NCI-H1436 treated with DMSO at 0.1 percent for 48 hours (cell line): ENCODE results near the gene MADCAM1.

Experiments
- DNase-seq: peaks from one replicate; lab custom pipeline; 2025; lab: John Stamatoyannopoulos, UW

Gene MADCAM1

DNA sequence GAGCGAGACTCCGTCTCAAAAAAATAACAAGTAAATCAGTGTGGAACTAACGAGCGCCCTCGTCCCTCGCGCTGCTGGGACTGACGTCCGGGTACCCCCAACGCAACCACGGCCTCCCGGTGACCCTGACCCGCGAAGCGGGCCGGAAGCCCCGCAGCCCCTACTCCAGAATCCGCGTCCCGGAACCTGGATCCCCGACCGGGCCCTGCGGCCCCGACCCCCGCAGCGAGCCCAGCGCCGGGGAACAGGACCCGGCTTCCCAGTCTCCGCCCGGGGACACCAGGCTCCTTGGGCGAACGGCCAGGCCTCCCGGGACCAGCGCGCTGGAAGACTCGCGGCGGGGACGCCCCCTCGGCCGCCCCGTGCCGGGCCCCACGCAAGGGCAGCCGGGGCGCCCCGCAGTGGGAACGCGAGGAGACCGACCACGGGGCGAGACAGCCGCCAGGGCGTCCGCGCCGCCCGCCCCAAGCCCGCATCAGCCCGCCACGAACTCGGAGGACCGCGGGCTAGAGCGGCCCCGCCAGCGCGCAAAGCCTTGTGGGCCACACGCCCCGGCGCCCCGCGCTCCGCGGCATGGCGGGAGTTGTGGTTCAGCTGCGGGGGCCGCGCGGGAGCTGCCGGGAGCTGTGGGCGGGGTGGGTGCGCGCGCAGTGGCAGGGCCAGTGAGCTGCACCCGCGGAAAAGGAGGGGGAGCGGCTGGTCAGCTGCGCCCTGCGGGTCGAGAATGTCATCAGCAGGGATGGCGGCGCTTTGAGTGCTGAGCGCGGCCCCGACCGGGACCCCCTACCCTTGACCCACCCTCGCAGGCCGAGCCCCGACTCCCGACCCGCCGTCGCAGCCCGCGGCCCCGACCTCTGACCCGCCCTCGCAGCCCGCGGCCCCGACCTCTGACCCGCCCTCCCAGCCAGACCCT, 7.5 kb upstream of the MADCAM1 start:
- DNase-seq = peak; percentile 33

DNA sequence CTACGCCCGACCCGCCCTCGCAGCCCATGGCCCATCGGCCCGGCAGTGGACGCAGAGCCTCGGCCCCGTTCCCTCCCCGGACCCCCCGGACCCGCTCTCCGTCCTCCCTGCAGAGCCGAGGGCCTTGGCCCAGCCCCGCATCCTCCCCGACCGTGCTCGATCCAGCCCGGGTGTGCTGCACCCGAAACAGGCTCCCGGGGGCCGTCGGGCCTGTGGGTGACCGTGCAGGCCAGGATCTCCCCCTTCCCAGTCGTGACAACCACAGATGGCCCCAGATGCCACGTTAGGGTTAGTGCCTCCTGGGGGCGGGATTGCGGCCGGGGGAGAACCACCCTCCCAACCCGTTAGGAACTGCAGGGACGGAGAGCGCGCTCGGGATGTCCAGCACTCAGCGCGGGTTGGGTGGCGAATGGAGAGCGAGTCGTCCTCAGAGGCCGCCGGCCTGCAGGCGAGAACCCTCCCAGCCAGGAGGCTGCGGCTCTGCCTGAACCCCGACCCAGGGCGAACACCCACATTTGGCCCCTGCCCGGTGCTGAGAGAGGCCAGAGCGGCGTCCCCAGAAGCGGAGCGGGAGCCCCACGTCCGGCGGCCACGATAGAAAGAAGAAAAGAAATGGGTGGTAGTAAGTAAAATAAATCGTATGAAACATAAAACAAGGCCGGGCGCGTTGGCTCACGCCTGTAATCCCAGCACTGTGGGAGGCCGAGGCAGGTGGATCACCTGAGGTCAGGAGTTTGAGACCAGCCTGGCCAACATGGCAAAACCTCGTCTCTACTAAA, 6.7 kb upstream of the MADCAM1 start:
- DNase-seq = no peak

DNA sequence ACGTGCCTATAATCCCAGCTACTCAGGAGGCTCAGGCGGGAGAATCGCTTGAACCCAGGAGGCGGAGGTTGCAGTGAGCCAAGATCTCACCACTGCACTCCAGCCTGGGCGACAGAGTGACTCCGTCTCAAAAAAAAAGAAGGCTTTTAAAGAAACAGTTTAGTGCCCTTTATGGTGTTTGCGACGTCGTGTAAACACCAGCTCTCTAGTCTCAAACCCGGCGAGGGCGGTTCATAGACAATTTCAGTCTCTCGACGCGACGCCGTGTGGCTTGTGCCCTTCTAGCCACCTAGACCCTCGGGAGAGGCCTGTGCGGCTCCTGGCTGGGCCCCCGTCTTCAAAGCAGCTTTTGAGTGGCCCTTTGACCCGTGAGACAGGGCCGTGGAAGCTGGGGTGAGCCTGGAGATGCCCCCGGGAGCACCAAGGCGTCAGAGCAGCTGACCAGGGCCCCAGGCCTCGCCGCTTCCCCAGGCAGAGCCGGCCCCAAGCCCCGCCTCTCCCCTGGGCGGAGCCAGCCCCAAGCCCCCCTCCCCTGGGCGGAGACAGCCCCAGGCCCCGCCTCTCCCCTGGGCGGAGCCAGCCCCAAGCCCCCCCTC, 5.0 kb upstream of the MADCAM1 start:
- no peak for DNase-seq

DNA sequence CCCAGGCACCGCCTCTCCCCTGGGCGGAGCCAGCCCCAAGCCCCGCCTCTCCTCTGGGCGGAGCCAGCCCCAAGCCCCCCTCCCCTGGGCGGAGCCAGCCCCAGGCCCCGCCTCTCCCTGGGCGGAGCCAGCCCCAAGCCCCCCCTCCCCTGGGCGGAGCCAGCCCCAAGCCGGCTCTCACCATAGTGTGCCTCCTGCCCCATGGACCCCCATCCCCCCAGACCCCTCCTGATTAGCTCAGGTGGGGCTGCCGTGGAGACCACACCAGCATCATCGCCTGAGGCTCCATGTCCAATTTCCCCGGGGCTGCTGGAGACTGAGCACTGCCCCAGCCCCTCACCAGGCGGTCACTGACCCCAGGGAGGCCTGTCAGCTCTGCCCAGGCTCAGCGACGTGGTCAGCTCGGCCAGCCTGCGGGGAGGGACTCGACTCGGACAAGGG, 4.2 kb upstream of the MADCAM1 start:
- DNase-seq = no peak

DNA sequence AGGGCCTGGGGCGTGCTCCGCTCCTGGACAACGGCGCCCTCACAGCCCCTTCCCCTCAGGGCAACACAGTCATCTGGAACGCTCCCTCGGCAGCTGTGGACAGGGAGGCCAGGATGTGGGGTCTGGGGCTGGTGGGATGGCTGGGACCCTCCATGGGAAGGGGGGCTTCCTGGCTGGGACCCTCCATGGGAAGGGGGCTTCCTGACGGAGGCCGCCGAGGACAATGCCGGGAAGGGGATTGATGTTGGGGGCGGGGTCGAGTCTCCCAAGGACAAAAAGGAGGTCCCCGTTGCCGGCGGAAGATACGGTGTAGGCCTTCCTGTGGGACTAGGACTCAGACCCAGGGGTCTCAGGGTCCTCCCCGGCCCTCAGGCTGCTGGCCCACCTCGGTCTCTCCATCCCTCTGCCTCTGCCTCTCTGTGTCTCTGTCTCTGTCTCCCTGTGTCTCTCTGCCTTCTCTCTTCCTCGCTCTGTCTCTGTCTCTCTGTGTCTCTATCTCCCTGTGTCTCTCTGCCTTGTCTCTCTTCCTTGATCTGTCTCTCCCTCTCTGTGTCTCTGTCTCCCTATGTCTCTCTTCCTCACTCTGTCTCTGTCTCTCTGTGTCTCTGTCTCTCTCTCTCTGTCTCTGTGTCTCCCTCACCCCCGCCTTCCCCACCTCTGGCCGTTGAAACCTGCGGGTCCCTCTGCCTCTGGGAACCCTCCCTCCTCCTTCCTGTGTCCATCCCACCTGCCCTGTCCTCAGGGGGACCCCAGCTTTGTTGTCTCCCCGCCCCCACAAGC, 2.7 kb upstream of the MADCAM1 start:
- DNase-seq = no peak

DNA sequence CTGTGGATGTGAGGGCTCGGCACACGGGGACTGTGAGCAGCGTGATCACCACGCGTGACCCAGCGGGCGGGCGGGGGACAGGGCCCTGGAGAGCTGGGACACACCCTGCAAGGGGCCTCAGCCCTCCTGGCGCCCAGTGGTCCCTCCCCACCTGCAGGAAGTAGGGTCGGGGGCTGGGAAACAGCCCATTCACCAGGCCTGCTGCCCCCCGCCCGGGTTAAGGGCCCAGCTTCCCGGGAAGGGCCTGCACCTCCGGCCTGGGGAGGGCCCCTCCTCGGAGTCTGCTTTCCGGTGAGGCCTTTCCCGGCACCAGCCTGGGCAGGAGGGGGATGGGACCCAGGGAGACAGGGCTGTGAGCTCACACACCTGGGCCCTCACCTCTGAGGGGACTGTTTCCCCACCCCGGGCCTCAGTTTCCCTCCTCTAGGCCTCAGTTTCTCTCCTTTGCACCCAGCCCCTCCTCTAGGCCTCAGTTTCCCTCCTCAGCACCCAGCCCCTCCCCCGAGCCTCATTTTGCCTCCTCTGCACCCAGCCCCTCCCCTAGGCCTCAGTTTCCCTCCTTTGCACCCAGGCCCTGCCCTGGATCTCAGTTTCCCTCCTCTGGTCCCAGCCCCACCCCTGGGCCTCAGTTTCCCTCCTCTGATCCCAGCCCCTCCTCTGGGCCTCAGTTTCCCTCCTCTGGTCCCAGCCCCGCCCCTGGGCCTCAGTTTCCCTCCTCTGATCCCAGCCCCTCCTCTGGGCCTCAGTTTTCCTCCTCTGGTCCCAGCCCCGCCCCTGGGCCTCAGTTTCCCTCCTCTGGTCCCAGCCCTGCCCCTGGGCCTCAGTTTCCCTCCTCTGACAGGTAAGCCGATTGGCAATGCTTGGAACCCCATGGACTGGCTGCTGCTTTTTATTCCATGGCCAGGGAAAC, 1.9 kb upstream of the MADCAM1 start:
- DNase-seq = no peak

DNA sequence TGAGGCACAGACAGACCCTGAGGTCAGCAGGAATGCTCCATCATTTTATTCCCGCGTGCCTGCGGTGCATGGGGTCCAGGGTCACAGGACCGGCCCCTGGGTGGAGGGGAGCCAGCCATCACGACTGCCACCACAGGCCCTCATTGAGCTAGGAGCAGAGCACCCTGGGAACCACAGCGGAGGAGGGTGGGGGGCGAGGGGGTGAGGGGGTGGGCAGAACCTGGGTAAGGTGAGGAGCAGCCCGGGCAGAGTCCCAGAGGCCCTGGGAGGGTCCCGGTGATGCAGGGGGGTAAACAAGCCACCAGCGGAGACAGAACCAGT, 1.2 kb upstream of the MADCAM1 start:
- no peak for DNase-seq

DNA sequence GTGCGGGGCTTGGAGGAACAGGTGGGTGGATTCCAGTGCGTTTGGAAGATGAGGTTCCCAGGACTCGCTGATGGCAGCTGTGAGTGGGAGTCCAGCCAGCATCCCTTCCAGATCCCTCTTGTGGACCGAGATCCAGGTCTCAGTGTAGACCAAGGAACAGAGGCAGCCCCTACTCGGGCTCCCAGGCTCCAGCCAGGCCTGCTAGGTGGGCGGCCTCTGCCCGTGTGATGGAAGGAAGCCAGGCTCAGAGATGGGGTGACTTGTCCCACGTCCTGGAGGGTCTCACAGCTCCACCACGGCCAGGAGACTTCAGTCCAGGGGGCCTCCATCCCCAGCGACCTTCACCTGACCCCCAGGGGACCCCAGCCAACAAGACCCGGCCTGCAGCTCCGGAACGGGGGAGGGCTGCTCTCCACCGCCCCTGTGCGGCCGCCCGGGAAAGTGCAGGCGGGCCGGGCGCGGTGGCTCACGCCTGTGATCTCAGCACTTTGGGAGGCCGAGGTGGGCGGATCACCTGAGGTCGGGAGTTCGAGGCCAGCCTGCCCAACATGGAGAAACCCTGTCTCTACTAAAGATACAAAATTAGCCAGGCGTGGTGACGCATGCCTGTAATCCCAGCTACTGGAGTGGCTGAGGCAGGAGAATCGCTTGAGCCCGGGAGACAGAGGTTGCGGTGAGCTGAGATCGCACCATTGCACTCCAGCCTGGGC, 729 bp upstream of the MADCAM1 start:
- DNase-seq = no peak

DNA sequence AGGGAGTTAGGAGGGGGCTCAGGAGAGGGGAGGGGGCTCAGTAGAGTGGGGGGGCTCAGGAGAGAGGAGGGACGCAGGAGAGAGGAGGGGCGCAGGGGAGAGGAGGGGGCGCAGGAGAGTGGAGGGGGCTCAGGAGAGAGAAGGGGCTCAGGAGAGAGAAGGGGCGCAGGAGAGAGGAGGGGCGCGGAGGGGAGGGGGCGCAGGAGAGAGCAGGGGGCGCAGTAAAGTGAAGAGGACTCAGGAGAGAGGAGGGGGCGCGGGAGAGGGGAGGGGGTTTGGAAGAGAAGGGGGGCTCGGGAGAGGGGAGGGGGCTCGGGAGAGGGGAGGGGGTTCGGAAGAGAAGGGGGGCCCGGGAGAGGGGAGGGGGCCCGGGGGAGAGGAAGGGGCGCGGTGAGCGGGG, 700 bp downstream of the MADCAM1 start:
- no peak for DNase-seq

DNA sequence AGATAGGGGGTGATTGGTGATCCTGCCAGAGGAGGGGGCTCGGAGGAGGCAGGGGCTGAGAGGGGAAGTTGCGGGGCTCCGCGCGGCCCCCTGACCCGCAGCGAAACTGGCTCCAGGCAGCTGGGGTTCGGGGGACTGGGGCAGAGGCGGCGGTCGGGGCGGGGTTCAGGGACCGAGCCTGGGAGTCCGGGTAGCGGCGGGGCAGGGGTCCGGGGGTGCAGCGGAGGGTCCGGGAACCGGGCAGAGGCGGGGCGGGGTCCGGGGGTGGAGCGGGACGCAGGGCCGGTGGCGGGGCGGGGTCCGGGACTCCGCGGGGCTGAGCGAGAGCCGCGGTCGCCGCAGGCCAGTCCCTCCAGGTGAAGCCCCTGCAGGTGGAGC, 1.2 kb downstream of the MADCAM1 start:
- DNase-seq = no peak

DNA sequence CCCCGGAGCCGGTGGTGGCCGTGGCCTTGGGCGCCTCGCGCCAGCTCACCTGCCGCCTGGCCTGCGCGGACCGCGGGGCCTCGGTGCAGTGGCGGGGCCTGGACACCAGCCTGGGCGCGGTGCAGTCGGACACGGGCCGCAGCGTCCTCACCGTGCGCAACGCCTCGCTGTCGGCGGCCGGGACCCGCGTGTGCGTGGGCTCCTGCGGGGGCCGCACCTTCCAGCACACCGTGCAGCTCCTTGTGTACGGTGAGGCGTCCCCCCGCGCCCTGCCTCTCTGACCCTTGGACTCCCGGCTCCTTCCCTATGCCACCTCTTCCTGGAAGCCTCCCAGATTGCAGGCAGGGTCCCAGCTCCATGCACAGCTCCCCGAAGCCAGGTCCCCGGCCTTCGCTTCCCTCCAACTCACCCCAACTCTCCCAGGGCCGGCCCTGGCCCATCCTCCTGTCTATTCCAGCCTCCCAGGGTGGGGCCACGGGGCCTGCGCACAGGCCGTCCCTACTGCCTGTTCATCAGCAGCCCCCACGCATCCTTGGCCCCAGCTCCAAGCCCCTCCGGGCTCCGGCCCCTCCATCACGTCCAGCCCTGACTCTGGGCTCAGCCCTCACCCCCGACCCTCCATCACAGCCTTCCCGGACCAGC, 1.7 kb downstream of the MADCAM1 start:
- no peak for DNase-seq

DNA sequence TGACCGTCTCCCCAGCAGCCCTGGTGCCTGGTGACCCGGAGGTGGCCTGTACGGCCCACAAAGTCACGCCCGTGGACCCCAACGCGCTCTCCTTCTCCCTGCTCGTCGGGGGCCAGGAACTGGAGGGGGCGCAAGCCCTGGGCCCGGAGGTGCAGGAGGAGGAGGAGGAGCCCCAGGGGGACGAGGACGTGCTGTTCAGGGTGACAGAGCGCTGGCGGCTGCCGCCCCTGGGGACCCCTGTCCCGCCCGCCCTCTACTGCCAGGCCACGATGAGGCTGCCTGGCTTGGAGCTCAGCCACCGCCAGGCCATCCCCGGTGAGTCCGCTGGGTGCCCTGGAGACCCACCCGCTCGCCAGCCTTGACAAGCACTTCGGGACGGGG, 2.2 kb downstream of the MADCAM1 start:
- DNase-seq = no peak

DNA sequence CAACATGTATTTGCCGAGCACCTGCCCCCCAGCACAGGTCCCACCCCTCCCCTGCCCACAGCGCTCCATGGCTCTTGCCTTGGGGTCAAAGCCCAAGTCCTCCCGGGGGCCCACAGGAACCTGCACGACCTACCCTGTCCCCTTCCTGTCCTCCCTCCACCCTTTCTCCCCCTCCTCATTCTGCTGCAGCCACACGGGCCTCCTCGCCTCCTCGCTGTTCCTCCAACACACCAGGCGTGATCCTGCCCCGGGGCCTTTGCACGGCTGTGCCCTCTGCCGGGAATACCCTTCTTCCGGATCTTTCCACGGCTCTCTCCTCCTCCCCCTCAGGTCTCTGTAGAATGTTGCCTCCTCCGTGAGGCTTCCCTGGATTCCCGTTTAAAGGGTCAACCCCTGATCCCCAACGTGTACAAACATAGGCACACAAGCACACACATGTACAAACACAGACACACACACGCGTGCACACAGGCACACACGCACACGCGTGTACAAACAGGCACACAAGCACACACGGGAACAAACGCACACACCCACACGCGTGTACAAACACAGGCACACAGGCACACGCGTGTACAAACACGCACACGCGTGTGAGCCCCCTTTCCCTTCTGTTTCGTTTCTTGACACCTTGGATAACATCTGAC, 2.8 kb downstream of the MADCAM1 start:
- no peak for DNase-seq

DNA sequence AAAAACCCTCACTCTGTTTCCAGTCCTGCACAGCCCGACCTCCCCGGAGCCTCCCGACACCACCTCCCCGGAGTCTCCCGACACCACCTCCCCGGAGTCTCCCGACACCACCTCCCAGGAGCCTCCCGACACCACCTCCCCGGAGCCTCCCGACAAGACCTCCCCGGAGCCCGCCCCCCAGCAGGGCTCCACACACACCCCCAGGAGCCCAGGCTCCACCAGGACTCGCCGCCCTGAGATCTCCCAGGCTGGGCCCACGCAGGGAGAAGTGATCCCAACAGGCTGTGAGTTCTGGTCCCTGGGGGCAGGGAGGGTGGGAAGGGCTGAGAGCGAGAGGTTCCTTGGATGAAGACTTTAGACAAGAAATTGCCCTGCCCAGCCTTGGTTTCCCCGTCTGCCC, 5.4 kb downstream of the MADCAM1 start:
- no peak for DNase-seq

DNA sequence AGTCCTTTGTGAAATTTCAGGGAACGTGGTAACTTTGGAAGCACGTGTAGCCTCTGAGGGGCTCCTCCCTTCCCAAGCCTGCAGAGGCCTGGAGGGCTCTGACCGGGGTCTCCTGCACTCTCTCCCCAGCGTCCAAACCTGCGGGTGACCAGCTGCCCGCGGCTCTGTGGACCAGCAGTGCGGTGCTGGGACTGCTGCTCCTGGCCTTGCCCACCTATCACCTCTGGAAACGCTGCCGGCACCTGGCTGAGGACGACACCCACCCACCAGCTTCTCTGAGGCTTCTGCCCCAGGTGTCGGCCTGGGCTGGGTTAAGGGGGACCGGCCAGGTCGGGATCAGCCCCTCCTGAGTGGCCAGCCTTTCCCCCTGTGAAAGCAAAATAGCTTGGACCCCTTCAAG, 8.3 kb downstream of the MADCAM1 start:
- DNase-seq = no peak

DNA sequence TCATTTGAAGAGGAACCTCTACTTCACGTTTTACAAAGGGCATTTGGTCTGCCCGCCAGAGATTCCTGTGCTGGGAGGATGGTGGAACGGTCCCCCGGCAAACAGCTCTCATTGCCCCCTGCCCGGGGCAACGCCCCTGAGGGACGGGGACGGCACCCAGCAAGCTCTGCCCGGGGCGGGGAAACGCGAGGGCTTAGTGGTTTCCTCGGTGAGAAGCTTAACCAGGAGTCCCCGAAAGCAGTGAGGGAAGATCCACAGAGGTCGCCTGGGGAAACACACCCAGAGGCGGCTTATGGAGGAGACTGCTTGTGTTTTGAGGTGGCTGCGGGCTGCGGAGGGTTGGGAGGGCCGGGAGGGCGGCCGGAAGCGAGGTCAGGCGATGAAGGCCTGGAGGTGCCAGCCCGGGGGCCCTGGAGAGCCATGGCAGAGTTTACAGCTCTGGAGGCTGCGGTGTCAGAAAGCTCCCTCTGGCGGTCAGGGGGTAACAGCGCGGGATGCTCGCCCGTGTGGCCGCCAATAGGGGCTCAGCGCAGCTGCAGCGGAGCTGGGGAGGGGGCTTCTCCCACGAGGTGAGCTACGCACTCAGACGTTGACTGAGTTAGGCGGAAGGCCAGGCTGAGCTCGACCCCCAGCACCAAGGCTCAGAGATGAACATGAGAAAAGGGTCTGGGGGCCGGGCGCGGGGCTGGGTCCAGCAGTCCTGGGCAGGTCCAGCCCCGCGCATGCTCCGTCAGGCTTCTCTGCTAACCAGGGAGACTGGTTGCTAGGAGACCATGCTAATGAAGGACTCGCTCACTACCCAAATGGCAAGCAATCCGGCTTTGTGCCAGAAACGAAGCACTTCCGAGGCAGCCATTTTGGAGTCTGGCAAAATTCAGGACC, 10.4 kb downstream of the MADCAM1 start:
- DNase-seq = peak; percentile 98

DNA sequence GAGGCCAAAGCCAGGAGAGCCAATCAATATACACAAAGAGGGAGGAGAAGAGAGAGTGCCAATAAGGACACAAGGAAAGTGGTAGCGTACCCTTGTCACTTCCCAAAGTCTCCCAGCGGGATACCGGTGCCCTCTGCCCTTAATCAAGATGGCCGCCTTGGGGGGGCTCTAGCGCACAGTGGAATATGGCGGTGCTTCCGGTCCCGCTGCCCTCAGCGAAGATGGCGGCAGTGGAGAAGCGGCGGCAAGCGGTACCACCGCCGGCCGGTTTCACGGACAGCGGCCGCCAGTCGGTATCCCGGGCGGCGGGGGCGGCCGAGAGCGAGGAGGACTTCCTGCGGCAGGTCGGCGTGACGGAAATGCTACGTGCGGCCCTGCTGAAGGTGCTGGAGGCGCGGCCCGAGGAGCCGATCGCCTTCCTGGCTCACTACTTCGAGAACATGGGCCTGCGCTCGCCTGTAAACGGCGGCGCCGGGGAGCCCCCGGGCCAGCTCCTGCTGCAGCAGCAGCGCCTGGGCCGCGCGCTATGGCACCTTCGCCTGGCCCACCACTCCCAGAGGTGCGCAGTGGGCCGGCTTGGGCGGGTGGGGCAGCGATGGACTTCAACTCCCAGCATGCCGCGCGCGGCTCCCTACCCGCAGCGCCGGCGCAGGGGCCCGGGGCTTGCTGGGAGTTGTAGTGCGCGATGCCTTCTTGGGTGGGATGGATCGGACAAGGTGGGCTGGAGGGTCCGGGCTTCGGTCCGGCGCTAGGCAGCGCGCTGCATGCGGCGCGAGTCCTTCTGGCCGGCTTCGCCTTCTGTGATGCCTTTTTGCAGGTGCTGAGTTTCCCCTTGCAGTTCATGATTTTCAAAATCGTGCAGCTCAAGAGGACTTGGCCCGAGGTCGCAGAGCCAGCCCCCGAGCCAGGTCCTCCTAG, 11.3 kb downstream of the MADCAM1 start, which contains the start of gene TPGS1:
TSS of gene TPGS1 (plus strand) at position 212 of the 918 bp plus-strand sequence. CDS start at position 222, 10 bp downstream.
- DNase-seq = no peak
